HepG2 (cell line): ENCODE measurements around the gene FOXA1. TPM values are rescaled to one million over a fixed set of nuclear protein-coding genes. Genes with fewer than 3 reads are reported as not detected.

ENCODE experiments used
- ATM ChIP-seq: fragments of 450-650 bp; IDR thresholded peaks from 2 replicates; pipeline ENCODE4 v1.7.1; 2017; ENCODE audit warnings: mild to moderate bottlenecking, borderline replicate concordance
- CBFB ChIP-seq: sonication (generic); formaldehyde crosslinking; IDR thresholded peaks from 2 replicates; pipeline ENCODE4 v1.4.0; 2020; ENCODE audit warnings: missing genetic modification reagents
- EP300 ChIP-seq, 3 experiments: sonication (generic) in 1 of 3; formaldehyde crosslinking in 1 of 3; IDR thresholded peaks; 2 replicates each; pipeline versions ENCODE4 v1.5.1 to v1.6.1; 2011 to 2020; ENCODE audit warnings: low read depth in 2 of 3, low read length in 2 of 3, borderline replicate concordance in 1 of 3, improper control_type of control experiment in 1 of 3, mild to moderate bottlenecking in 1 of 3, missing genetic modification reagents in 1 of 3, moderate library complexity in 1 of 3
- NFE2L1 ChIP-seq: sonication (generic); formaldehyde crosslinking; IDR thresholded peaks from 2 replicates; pipeline ENCODE4 v1.4.0; 2020; ENCODE audit warnings: missing genetic modification reagents, mild to moderate bottlenecking, borderline replicate concordance
- ONECUT2 ChIP-seq: sonication (generic); formaldehyde crosslinking; IDR thresholded peaks from 2 replicates; pipeline ENCODE4 v1.4.0; 2020; ENCODE audit warnings: missing genetic modification reagents
- REXO4 ChIP-seq: sonication (generic); formaldehyde crosslinking; IDR thresholded peaks from 2 replicates; pipeline ENCODE4 v1.8.0; 2022; ENCODE audit warnings: missing genetic modification reagents, mild to moderate bottlenecking, borderline replicate concordance
- ZBTB8A ChIP-seq: sonication (generic); formaldehyde crosslinking; IDR thresholded peaks from 2 replicates; pipeline ENCODE4 v1.4.0; 2020; ENCODE audit warnings: mild to moderate bottlenecking, low read depth, missing genetic modification reagents, borderline replicate concordance
- ZNF143 ChIP-seq: sonication (generic); formaldehyde crosslinking; IDR thresholded peaks from 2 replicates; pipeline ENCODE4 v1.4.0; 2020; ENCODE audit warnings: missing genetic modification reagents
- ZNF225 ChIP-seq: sonication (generic); formaldehyde crosslinking; IDR thresholded peaks from 2 replicates; pipeline ENCODE4 v1.4.0; 2020; ENCODE audit warnings: mild to moderate bottlenecking, missing genetic modification reagents
- ZNF260 ChIP-seq: sonication (generic); formaldehyde crosslinking; IDR thresholded peaks from 2 replicates; pipeline ENCODE4 v1.4.0; 2020; ENCODE audit warnings: missing genetic modification reagents, low read depth, mild to moderate bottlenecking, borderline replicate concordance
- ZNF274 ChIP-seq: sonication (generic); formaldehyde crosslinking; IDR thresholded peaks from 2 replicates; pipeline ENCODE4 v1.5.1; 2020; ENCODE audit warnings: mild to moderate bottlenecking, missing genetic modification reagents
- ZNF747 ChIP-seq: sonication (generic); formaldehyde crosslinking; IDR thresholded peaks from 2 replicates; pipeline ENCODE4 v1.8.1; 2023; ENCODE audit warnings: missing genetic modification reagents, mild to moderate bottlenecking, borderline replicate concordance
- ZNF768 ChIP-seq: sonication (generic); formaldehyde crosslinking; IDR thresholded peaks from 2 replicates; pipeline ENCODE4 v1.4.0; 2020; ENCODE audit warnings: missing genetic modification reagents
- polyA plus RNA-seq, 8 experiments: library from polyadenylated mRNA; depleted of rRNA in 3 of 8; stranded (reverse) in 7 of 8; unstranded in 1 of 8; fragments of >200 nt; fragmentation: Illumina TruSeq in 4 of 8; extraction: Trizol in 4 of 8; gene quantifications; 2 replicates each; pipeline versions ENCODE4 v1.2.1 to v1.2.3, GENCODE V29; 2011 to 2016; ENCODE audit warnings: low read depth in 4 of 8, missing spikeins in 1 of 8, mixed read lengths in 1 of 8; ENCODE audit not compliant: insufficient read depth in 1 of 8
- total RNA-seq, 5 experiments: library from RNA; depleted of rRNA; stranded (reverse); fragments of >200 nt; fragmentation: Illumina TruSeq; extraction: Trizol; gene quantifications; 2 replicates each; pipeline ENCODE4 v1.2.3, GENCODE V29; 2016; ENCODE audit warnings: low read depth in 1 of 5
- TF ChIP-seq, protein P1 (sequence below): sonication (generic); formaldehyde crosslinking; IDR thresholded peaks from 2 replicates; pipeline ENCODE4 v1.4.0; 2020; ENCODE audit warnings: missing genetic modification reagents, borderline replicate concordance
- TF ChIP-seq, protein P2 (sequence below): sonication (generic); formaldehyde crosslinking; IDR thresholded peaks from 2 replicates; pipeline ENCODE4 v1.4.0; 2020; ENCODE audit warnings: missing genetic modification reagents
- TF ChIP-seq, protein P3 (sequence below): sonication (generic); formaldehyde crosslinking; IDR thresholded peaks from 2 replicates; pipeline ENCODE4 v1.5.0; 2020; ENCODE audit warnings: mild to moderate bottlenecking, missing genetic modification reagents, borderline replicate concordance
- TF ChIP-seq, protein P4 (sequence below): sonication (generic); formaldehyde crosslinking; IDR thresholded peaks from 2 replicates; pipeline ENCODE4 v1.4.0; 2020; ENCODE audit warnings: mild to moderate bottlenecking, low read depth, missing genetic modification reagents

The FOXA1 gene
- total and polyA plus RNA-seq, 2 of the 13 experiments (the other 11 are each of a cell fraction or from before 2014, with no cell fraction given), result 43.4 to 58.6 TPM

DNA sequence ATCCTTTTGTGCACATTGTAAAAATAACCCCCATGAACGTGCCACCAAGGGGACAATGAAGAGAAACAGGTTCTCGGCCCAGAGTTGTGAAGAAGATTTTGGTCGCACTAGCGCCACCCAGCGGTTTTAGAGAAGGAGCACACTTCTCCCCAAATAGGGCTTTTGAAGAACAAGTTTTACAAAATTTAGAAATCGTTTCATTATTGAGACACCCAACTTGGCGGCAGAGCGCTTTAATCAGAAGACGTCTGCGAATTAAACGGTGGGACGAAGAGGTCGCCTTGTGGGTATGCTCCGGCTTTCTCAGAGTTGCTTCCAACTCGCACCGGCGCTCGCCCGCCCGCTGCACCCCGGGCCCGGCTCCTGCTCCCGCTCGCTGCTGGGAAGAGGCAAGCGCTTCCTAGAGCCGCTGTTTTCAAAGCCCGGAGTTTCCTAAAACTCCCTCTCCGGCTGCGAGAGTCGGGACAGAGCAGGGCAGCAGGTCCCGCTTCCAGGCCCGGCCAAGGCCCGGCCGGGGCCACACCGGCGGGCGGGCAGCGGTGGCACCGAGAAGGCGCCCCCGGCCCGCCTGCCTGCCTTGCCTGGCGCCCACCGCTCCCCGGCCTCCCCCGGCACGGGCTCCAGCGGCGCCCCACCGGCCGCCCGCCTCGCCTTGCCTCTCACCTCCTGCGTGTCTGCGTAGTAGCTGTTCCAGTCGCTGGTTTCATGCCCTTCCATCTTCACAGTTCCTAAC lies 645 bp downstream of the FOXA1 start (continued):
- peak in 1 of 2 experiments; percentile 23; a peak in 1 of 4 replicates for TF ChIP-seq EP300 (IDR thresholded peaks at IDR 0.05; ENCODE audit: low read depth in 2 of 2, low read length in 2 of 2)
- no peak for TF ChIP-seq EP300 (CRISPR knock-in tag; IDR thresholded peaks at IDR 0.05; ENCODE audit: borderline replicate concordance)
- TF ChIP-seq, protein P1, sequence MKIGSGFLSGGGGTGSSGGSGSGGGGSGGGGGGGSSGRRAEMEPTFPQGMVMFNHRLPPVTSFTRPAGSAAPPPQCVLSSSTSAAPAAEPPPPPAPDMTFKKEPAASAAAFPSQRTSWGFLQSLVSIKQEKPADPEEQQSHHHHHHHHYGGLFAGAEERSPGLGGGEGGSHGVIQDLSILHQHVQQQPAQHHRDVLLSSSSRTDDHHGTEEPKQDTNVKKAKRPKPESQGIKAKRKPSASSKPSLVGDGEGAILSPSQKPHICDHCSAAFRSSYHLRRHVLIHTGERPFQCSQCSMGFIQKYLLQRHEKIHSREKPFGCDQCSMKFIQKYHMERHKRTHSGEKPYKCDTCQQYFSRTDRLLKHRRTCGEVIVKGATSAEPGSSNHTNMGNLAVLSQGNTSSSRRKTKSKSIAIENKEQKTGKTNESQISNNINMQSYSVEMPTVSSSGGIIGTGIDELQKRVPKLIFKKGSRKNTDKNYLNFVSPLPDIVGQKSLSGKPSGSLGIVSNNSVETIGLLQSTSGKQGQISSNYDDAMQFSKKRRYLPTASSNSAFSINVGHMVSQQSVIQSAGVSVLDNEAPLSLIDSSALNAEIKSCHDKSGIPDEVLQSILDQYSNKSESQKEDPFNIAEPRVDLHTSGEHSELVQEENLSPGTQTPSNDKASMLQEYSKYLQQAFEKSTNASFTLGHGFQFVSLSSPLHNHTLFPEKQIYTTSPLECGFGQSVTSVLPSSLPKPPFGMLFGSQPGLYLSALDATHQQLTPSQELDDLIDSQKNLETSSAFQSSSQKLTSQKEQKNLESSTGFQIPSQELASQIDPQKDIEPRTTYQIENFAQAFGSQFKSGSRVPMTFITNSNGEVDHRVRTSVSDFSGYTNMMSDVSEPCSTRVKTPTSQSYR (CRISPR knock-in tag), result peak; percentile 63
- no peak for TF ChIP-seq NFE2L1
- 0 out of 2 replicates have a peak, but pooled peaks have one; percentile 50 for TF ChIP-seq ZNF274 (CRISPR knock-in tag)
- TF ChIP-seq ATM, result no peak
- TF ChIP-seq, protein P2, sequence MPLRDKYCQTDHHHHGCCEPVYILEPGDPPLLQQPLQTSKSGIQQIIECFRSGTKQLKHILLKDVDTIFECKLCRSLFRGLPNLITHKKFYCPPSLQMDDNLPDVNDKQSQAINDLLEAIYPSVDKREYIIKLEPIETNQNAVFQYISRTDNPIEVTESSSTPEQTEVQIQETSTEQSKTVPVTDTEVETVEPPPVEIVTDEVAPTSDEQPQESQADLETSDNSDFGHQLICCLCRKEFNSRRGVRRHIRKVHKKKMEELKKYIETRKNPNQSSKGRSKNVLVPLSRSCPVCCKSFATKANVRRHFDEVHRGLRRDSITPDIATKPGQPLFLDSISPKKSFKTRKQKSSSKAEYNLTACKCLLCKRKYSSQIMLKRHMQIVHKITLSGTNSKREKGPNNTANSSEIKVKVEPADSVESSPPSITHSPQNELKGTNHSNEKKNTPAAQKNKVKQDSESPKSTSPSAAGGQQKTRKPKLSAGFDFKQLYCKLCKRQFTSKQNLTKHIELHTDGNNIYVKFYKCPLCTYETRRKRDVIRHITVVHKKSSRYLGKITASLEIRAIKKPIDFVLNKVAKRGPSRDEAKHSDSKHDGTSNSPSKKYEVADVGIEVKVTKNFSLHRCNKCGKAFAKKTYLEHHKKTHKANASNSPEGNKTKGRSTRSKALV, result peak; percentile 58; the same call in 1 of the 2 replicates
- TF ChIP-seq ONECUT2 (CRISPR knock-in tag), result no peak
- TF ChIP-seq, protein P3, sequence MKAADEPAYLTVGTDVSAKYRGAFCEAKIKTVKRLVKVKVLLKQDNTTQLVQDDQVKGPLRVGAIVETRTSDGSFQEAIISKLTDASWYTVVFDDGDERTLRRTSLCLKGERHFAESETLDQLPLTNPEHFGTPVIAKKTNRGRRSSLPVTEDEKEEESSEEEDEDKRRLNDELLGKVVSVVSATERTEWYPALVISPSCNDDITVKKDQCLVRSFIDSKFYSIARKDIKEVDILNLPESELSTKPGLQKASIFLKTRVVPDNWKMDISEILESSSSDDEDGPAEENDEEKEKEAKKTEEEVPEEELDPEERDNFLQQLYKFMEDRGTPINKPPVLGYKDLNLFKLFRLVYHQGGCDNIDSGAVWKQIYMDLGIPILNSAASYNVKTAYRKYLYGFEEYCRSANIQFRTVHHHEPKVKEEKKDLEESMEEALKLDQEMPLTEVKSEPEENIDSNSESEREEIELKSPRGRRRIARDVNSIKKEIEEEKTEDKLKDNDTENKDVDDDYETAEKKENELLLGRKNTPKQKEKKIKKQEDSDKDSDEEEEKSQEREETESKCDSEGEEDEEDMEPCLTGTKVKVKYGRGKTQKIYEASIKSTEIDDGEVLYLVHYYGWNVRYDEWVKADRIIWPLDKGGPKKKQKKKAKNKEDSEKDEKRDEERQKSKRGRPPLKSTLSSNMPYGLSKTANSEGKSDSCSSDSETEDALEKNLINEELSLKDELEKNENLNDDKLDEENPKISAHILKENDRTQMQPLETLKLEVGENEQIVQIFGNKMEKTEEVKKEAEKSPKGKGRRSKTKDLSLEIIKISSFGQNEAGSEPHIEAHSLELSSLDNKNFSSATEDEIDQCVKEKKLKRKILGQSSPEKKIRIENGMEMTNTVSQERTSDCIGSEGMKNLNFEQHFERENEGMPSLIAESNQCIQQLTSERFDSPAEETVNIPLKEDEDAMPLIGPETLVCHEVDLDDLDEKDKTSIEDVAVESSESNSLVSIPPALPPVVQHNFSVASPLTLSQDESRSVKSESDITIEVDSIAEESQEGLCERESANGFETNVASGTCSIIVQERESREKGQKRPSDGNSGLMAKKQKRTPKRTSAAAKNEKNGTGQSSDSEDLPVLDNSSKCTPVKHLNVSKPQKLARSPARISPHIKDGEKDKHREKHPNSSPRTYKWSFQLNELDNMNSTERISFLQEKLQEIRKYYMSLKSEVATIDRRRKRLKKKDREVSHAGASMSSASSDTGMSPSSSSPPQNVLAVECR (CRISPR knock-in tag), result 0 out of 2 replicates have a peak, but pooled peaks have one; percentile 56
- peak; percentile 89 for TF ChIP-seq ZNF225 (CRISPR knock-in tag)
- no peak for TF ChIP-seq REXO4
- TF ChIP-seq ZNF260 (CRISPR knock-in tag), result no peak
- no peak for TF ChIP-seq ZNF747 (CRISPR knock-in tag)
- TF ChIP-seq ZBTB8A, result no peak
- TF ChIP-seq, protein P4, sequence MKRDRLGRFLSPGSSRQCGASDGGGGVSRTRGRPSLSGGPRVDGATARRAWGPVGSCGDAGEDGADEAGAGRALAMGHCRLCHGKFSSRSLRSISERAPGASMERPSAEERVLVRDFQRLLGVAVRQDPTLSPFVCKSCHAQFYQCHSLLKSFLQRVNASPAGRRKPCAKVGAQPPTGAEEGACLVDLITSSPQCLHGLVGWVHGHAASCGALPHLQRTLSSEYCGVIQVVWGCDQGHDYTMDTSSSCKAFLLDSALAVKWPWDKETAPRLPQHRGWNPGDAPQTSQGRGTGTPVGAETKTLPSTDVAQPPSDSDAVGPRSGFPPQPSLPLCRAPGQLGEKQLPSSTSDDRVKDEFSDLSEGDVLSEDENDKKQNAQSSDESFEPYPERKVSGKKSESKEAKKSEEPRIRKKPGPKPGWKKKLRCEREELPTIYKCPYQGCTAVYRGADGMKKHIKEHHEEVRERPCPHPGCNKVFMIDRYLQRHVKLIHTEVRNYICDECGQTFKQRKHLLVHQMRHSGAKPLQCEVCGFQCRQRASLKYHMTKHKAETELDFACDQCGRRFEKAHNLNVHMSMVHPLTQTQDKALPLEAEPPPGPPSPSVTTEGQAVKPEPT (CRISPR knock-in tag), result no peak
- TF ChIP-seq ZNF143, result no peak; the same call in 1 of the 2 replicates
- no peak for TF ChIP-seq CBFB (CRISPR knock-in tag)
- peak; percentile 61 for TF ChIP-seq ZNF768 (CRISPR knock-in tag)
